ENCODE data around the gene INHBE.

Gene INHBE

DNA sequence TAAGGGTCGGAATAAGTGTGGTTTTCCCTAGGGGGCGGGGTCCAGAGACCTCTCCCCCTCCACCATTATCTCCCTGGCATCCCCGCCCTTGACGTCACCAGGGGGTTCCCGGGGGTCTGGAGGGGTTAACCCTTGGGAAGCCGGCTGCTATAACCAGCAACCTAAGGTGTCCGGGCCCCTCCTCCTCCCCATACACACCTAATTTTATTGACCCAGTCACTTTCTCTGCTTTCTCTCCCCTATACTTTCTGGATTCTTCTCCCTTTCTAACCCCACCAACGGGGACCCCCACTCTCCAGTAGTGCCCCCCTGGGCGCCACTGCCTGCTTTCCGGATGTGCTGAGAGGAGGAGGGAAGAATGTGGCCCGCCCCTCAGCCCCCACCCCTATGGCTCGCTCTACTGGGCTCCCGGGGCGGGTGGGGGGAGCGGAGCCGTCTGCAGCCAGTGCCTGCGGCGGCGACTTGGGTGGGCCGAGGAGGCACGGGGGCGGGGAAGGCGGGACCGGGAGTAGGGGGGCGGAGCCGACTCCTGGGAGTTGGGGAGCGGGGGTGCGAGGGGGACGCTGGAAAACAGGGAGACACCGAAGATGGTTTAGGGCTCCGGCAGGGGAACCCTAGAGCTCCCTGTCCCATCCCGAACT lies 6.3 kb downstream of the INHBE start:
- no peak for DNase-seq (ENCODE audit: low read depth)

DNA sequence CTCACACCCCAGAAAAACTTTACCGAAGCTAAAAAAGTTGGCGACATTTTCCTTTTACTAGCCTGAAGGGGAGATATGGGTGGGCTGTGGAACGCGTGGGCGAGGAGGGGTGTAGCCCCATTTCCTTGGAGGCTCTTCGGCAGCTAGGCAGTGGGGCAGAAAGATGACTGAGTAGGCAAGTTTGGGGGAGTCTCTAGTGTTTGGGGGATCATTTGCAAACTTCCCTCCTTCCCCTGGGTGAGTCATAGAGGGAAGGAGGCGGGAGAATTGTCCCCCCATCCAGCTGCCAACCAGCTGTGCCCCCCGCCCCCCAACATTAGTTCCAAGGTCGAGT lies 6.8 kb downstream of the INHBE start:
- no peak for DNase-seq (ENCODE audit: low read depth)

DNA sequence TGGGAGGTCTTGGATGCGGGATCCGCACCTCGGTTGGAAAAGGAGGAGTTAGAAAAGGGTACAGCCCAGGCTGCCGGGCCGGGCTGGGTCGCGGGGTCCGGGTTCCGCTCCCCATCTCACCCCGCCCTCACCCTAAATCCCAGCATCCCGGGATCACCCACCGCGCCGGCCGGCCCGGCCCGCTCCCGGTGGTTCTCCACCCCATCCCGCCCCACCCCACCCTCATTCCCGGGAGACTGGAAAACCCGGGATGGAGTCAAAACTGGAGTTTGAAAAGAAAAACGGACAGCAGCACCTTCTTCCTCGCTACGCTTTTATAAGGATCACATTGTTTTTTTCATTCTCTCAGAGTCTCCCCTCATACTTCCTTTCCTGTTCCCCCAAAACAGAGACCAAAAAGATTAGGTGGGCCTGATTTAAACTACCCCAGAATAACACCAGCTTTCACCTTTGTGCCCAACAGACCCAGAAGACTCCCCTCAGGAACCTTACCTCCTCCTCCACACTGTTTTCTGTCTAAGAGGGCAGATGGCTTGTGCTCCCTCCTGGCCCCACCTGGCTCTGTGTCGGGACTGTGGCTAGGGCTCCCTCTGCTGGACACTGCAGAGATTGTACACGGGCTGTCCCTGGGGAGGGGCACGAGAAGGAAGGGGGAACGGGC lies 7.3 kb downstream of the INHBE start:
- DNase-seq (ENCODE audit: low read depth) = peak; percentile 82

DNA sequence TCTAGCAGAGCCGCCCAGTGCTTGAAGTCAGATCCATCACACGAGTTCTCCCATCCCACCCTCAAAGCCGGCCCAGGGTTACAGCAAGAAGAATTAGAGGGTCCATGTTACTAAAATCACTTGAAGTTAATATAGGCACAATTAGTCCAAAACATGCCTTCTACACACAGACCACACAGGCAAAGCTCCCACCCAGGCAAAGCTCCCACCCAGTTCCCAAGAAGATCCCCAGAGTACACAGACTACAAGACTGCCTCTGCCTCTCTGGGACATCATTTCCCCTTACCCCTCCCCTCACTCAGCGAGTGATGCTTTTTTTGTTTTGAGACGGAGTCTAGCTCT lies 7.8 kb downstream of the INHBE start:
- no peak for DNase-seq (ENCODE audit: low read depth)

DNA sequence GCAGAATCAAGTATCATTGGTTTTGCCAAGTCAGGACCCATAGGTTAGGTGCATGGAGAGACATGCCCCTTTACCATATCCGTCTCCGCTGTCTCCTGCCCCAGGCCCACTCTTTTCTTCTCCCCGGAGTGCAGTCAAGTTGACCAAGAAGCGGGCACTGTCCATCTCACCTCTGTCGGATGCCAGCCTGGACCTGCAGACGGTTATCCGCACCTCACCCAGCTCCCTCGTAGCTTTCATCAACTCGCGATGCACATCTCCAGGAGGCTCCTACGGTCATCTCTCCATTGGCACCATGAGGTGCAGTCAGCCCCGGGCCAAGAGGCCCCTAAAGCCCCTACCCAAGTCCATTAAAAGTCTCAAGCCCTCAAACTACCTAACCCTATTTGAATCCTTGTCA lies 9.5 kb downstream of the INHBE start:
- DNase-seq (ENCODE audit: low read depth) = no peak

DNA sequence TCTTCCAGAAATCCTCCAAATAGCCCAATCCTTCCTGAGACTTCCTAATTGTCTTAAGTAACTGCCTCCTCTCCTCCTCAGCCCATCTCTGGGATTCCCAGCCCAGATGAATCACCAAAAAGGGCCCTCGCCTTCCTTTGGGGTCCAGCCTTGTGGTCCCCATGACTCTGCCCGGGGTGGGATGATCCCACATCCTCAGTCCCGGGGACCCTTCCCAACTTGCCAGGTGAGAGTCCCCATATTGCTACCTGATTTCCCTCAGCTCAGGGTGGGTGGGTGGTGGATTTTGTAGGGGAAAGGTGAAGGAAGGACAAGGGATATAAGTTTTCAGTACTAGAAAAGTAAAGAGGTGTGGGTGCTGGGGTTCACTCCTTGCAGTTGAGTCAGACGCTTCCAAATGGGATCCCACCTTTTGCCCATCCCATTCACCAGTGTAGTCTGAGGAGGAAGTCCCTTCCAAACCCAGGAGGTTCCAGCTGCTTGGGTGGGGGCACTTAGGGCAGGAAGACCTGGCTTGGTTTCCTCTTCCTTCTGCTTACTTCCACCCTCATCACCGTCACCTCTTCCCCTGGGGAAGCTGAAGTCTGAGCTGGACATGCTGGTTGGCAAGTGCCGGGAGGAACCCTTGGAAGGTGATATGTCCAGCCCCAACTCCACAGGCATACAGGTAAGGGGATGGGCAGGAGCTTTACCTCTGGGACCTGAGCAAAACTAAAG lies 10.1 kb downstream of the INHBE start:
- DNase-seq (ENCODE audit: low read depth) = no peak

DNA sequence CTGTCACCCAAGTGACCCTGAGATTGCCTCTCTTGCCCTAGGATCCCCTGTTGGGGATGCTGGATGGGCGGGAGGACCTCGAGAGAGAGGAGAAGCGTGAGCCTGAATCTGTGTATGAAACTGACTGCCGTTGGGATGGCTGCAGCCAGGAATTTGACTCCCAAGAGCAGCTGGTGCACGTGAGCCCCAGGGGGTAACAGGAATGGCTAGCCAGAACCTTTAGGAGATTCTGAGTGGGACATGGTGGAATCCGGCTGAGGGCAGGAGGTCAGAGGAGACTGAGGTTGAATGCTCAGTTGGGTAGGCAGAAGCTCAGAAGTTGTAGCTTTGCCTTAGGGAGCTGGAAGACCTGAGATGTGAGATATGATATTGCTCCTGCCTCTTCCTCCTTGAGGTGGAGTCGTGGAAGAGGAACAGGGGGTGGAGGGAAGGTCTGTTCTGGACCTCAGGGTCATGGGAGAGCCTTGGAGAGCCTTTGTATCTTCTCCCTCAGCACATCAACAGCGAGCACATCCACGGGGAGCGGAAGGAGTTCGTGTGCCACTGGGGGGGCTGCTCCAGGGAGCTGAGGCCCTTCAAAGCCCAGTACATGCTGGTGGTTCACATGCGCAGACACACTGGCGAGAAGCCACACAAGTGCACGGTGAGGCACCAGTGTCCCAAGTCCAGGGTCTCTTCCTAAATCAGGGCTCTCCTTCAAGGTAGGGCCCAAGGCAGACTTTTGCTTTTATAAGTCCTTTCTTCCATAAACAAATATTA lies 10.8 kb downstream of the INHBE start:
- DNase-seq (ENCODE audit: low read depth) = no peak

DNA sequence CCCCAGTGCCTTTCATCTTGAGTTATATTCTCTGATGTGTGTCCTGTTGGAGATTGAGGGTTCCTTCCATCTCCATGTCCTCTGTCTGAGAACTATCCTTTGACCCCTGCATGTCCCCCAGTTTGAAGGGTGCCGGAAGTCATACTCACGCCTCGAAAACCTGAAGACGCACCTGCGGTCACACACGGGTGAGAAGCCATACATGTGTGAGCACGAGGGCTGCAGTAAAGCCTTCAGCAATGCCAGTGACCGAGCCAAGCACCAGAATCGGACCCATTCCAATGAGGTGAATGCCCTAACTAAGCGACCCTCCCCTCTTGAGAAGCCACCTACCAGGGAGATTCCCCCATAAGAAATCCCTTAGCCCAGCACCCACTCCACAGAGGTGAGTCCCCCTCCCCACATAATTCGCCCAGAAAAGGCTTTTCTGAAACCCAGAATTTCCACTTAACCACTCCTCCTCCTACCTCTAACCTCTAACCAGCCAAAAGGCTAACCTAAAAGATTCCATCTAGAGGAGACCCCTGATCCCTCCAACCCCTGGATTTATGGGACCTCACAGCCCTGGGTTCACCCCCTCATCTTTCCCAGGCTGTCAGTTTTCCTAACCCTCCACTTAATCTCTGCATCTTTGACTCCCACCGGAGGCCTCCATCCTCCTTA lies 12.2 kb downstream of the INHBE start:
- DNase-seq (ENCODE audit: low read depth) = no peak

DNA sequence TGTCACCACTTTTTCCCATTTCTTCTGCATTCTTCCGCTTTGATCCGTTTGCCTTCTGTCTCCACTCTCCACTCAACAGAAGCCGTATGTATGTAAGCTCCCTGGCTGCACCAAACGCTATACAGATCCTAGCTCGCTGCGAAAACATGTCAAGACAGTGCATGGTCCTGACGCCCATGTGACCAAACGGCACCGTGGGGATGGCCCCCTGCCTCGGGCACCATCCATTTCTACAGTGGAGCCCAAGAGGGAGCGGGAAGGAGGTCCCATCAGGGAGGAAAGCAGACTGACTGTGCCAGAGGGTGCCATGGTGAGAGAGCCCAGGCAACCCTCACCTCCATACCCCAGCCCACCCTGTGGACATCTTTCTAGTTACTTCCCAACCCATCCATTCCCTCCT lies 12.8 kb downstream of the INHBE start:
- DNase-seq (ENCODE audit: low read depth) = no peak

DNA sequence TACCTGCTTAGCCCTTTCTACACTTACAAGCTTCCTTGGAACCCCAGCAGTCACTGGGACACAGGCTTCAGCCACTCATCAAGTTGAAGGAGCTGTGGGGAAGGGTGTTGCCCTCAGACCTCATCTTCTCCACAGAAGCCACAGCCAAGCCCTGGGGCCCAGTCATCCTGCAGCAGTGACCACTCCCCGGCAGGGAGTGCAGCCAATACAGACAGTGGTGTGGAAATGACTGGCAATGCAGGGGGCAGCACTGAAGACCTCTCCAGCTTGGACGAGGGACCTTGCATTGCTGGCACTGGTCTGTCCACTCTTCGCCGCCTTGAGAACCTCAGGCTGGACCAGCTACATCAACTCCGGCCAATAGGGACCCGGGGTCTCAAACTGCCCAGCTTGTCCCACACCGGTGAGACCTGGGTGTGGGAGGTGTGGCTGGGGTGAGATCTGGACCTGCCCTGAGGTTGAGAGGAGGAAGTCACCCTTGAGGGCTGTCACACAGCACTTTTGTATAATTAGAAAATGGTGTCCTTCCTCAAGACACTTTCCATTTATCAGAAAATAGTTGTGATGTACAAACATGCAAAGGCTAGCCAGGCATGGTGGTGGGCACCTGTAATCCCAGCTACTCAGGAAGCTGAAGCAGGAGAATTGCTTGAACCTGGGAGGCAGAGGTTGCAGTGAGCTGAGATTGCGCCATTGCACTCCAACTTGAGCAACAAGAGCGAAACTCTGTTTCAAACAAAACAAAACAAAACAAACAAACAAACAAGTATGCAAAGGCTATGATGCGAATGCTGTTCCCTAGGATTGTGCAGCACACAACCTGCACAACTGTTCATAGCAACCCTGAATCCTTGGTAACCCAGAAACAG lies 14.4 kb downstream of the INHBE start:
- no peak for DNase-seq (ENCODE audit: low read depth)

DNA sequence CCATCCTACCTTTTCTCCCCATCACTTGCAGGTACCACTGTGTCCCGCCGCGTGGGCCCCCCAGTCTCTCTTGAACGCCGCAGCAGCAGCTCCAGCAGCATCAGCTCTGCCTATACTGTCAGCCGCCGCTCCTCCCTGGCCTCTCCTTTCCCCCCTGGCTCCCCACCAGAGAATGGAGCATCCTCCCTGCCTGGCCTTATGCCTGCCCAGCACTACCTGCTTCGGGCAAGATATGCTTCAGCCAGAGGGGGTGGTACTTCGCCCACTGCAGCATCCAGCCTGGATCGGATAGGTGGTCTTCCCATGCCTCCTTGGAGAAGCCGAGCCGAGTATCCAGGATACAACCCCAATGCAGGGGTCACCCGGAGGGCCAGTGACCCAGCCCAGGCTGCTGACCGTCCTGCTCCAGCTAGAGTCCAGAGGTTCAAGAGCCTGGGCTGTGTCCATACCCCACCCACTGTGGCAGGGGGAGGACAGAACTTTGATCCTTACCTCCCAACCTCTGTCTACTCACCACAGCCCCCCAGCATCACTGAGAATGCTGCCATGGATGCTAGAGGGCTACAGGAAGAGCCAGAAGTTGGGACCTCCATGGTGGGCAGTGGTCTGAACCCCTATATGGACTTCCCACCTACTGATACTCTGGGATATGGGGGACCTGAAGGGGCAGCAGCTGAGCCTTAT lies 15.3 kb downstream of the INHBE start:
- DNase-seq (ENCODE audit: low read depth) = no peak

DNA sequence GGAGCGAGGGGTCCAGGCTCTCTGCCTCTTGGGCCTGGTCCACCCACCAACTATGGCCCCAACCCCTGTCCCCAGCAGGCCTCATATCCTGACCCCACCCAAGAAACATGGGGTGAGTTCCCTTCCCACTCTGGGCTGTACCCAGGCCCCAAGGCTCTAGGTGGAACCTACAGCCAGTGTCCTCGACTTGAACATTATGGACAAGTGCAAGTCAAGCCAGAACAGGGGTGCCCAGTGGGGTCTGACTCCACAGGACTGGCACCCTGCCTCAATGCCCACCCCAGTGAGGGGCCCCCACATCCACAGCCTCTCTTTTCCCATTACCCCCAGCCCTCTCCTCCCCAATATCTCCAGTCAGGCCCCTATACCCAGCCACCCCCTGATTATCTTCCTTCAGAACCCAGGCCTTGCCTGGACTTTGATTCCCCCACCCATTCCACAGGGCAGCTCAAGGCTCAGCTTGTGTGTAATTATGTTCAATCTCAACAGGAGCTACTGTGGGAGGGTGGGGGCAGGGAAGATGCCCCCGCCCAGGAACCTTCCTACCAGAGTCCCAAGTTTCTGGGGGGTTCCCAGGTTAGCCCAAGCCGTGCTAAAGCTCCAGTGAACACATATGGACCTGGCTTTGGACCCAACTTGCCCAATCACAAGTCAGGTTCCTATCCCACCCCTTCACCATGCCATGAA lies 16.0 kb downstream of the INHBE start:
- DNase-seq (ENCODE audit: low read depth) = no peak

DNA sequence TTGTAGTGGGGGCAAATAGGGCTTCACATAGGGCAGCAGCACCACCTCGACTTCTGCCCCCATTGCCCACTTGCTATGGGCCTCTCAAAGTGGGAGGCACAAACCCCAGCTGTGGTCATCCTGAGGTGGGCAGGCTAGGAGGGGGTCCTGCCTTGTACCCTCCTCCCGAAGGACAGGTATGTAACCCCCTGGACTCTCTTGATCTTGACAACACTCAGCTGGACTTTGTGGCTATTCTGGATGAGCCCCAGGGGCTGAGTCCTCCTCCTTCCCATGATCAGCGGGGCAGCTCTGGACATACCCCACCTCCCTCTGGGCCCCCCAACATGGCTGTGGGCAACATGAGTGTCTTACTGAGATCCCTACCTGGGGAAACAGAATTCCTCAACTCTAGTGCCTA lies 16.6 kb downstream of the INHBE start:
- no peak for DNase-seq (ENCODE audit: low read depth)

DNA sequence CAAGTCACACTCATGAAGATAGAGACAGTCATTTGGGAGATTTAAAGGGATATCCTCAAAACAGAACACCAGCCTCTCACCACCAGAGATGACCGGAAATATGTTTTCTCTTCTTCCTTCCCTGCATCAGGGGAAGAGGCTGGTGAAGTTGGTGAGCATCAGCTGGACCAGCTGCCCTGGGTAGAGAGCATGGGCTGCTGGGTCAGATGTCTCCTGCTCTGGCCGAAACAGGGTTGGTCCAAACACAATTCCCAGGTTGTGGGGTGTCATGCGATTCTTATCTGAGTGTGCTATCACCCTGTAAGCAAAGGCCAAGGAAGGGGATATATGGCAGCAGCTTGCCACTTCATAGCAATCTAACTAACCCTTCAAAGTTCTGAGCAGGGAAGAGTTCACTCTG lies 17.3 kb downstream of the INHBE start:
- no peak for DNase-seq (ENCODE audit: low read depth)

DNA sequence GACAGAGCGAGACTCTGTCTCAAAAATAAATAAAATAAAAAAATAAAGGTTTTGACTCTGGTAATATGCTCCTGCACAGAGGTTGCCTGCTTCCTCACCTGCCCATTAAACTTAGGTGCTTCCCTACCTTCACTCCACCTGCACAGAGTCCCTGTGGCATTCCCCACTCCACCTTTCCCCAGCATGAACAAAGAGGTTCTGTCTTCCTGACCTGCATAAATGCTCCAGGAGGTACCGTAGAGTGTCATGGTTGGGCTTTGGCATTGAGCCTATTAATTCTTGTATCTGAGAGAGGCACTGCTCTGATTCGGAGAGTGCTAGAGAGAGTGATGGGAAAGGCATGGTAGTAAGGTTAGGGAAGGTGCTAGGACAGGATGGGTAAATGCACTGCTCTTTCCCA lies 18.3 kb downstream of the INHBE start:
- DNase-seq (ENCODE audit: low read depth) = no peak

DNA sequence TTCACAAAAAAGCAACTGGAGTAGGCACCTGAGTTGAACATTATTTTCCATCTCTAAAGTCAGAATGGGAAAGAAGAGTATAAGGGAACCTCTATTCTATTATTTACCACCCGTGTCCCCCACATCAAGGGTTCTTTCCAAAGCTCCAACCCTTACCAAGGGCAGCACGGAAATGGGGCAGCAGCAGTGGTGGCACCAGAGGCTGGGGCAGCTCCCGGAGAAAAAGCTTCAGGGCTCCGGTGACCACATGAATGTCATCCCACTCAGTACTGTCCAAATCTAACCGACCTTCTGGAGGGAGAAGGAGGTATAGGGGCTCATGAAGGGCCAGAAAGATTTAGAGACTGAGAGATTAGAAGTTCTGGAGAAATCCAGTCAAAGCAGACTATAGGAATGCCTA lies 18.8 kb downstream of the INHBE start:
- no peak for DNase-seq (ENCODE audit: low read depth)

DNA sequence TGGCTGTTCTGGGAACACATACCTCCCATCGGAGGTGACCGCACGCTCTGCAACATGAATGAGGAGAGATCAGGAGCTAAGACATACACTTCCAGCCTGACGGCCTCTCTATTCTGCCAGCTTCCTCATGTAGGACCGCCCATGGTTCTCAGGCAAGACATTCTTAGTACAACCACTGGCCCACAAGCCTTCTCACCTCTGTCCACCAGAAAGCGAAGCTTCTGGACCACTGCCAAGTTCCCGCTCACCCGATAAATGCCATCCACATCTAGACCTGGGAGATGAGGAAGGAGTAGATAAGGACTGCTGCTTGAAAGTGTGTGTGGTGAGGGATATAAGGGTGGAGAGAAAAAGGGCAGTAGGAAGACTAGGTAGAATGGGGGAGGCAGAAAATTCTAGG lies 19.3 kb downstream of the INHBE start:
- no peak for DNase-seq (ENCODE audit: low read depth)

DNA sequence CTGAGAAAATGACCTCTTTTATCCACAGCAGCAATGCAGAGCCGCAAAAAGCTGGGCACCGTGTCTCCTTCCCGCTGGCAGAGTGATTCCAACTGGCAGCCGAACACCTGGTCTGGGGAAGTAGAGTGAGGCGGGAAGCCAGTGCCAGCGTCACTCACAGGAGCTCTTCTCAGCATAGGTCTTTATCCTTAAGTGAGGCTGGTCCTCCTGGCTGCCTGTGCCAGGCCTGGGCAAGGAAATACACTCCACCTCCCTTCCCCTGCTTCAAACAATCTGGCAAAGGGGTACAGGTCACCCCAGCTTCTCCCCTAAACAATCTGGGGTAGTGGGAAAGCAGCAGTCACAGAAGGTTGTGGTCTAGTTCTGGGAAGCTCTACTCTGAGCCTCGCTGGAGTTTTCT lies 19.8 kb downstream of the INHBE start:
- no peak for DNase-seq (ENCODE audit: low read depth)

DNA sequence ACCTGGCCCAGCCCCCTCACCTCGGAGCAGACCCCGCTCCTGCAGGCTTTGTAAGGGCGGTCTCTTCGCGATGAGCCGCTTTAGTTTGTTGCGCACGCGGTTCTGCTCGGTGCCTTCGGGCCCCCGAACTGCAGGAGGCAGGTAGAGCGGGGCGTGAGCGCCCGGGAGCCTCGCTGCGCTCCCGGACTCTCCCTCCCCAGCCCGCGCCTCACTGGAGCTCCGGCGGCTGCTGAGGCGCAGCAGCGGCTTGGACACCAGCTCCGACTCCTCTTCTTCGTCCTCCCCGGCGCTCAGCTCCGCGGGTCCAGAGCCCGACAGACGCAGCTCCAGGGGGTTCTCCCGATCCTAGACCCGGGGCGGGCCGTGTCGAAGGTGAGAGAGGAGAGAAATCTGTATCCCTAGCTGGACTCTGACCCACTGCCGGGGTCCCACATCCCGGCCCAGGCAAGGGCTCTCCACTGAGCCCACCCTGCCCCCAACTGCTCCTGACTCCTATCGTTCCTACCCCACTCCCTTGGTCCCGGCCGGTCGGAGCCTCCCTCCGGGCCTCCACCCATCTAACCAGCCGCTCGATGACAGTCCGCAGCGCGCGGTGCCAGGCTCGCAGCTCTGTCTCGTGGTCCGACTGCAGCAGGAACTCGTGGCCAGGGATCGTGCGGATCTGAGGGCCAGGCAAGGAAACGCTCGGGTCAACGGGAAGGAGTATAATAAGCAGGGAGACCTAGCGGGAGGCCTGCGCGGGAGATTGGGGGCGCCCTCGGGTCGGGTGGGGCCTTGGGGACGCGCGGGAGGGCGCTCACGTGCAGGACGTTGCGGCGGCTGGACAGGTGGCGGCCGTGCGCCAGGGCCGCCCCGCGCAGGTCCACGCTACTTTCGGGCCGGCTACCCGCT lies 20.4 kb downstream of the INHBE start:
- no peak for DNase-seq (ENCODE audit: low read depth)
